Measurements from ENCODE around the gene PCNX2.

PCNX2 gene

DNA sequence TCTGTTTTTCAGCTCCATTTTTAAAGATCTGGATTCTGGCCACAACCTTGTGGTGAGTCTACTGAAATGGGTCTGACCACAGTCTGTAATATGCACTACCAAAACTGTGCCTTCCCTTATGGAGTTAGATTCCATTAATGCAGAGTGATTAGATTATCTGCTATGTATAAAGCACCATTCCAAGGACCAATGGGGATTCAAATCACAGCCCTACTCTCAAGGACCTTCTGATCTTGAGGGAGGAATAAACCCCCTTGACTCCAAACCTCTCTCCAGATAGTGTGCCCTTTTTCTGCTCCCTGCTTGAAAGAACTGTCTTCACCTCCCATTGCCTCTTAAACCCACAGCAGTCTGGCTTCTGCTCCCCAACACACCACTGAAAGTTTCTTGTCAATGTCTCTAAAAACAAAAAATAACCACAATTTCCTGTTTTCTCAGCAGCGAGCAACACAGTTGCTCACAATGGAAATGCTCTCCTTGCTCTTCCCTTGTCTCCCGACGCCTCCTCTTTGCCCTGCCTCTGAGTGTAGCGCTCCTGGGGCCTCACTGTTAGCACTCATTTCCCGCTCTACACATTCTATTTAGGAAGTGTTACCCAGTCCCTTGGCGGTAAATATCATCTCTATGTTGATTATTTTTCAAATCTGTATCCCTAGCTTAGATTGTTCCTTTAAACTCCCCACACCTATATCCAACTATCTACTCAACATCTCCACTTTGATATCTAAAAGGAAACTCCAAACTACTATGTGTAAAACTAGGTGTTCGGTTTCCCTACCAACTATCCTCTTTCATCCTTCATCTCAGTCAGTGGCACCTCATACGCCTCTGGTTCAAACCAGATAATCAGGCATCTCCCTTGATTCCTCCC is 13.6 kb downstream of the PCNX2 start:
- peak; percentile 70 for DNase-seq
- in situ Hi-C loops (cut with HindIII; ENCODE audit: low pct_ligation_motif_present, low sequenced_read_pairs) = no loop called here
- Histone ChIP-seq H3K27me3 (replicated peaks) (no peaks in the 10 kb centered on the region), H3K27ac (no peak overlapping the region), H3K4me3 (ENCODE audit: low read depth, low read length) (no peak overlapping the region), H3K36me3 (replicated peaks) (no peaks in the 10 kb centered on the region)
- TF ChIP-seq, protein P1, sequence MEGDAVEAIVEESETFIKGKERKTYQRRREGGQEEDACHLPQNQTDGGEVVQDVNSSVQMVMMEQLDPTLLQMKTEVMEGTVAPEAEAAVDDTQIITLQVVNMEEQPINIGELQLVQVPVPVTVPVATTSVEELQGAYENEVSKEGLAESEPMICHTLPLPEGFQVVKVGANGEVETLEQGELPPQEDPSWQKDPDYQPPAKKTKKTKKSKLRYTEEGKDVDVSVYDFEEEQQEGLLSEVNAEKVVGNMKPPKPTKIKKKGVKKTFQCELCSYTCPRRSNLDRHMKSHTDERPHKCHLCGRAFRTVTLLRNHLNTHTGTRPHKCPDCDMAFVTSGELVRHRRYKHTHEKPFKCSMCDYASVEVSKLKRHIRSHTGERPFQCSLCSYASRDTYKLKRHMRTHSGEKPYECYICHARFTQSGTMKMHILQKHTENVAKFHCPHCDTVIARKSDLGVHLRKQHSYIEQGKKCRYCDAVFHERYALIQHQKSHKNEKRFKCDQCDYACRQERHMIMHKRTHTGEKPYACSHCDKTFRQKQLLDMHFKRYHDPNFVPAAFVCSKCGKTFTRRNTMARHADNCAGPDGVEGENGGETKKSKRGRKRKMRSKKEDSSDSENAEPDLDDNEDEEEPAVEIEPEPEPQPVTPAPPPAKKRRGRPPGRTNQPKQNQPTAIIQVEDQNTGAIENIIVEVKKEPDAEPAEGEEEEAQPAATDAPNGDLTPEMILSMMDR (IDR thresholded peaks at IDR 0.05; ENCODE audit: low read depth, low read length, missing control alignments) = no peak

DNA sequence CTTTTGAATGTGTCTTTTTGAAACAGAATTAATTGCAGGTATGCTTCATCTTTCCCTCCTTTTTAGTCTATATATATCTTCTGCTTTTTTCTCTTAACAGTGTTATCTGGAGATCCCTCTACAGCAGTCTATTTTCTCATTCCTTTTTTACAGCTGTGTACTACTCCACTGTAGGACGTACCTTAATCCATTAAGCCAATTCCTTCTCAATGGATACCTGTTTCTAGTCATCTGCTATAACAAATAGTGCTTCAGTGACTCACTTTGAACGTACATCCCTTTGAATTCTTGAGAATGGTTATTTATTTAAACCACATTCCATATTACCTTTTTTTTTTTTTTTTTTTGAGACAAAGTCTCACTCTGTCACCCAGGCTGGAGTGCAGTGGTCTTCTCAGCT is 15.6 kb downstream of the PCNX2 start:
- no peak for DNase-seq
- in situ Hi-C loops (cut with HindIII; ENCODE audit: low pct_ligation_motif_present, low sequenced_read_pairs) = no loop called here
- Histone ChIP-seq H3K36me3 (replicated peaks) (no peaks in the 10 kb centered on the region), H3K4me3 (ENCODE audit: low read depth, low read length) (no peak overlapping the region), H3K27me3 (replicated peaks) (no peaks in the 10 kb centered on the region), H3K27ac (no peak overlapping the region)
- TF ChIP-seq, protein P1 (IDR thresholded peaks at IDR 0.05; ENCODE audit: low read depth, low read length, missing control alignments) = no peak

DNA sequence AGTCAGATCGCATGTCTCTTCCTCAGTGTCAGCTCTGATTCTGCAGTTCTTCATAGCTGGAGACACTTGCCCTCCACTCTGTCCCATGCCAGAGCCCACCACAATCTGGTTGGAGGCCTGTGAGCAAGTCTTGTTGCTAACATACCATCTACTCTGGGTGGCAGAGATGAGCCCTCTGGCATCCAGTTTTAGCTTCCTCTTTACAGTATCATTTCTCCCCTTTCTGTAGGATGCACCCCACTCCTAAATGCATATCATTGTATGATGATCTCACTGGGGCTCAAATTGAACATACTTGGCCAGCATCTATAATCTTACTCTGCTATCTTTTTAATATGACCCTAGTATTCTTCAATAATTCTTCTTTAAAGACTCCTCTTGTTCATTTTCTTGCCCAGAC is 16.9 kb downstream of the PCNX2 start:
- in situ Hi-C loops (cut with HindIII; ENCODE audit: low pct_ligation_motif_present, low sequenced_read_pairs) = no loop called here
- TF ChIP-seq, protein P1 (IDR thresholded peaks at IDR 0.05; ENCODE audit: low read depth, low read length, missing control alignments) = no peak
- Histone ChIP-seq H3K27me3 (replicated peaks) (no peaks in the 10 kb centered on the region), H3K27ac (no peak overlapping the region), H3K36me3 (replicated peaks) (no peaks in the 10 kb centered on the region), H3K4me3 (ENCODE audit: low read depth, low read length) (no peak overlapping the region)
- no peak for DNase-seq

DNA sequence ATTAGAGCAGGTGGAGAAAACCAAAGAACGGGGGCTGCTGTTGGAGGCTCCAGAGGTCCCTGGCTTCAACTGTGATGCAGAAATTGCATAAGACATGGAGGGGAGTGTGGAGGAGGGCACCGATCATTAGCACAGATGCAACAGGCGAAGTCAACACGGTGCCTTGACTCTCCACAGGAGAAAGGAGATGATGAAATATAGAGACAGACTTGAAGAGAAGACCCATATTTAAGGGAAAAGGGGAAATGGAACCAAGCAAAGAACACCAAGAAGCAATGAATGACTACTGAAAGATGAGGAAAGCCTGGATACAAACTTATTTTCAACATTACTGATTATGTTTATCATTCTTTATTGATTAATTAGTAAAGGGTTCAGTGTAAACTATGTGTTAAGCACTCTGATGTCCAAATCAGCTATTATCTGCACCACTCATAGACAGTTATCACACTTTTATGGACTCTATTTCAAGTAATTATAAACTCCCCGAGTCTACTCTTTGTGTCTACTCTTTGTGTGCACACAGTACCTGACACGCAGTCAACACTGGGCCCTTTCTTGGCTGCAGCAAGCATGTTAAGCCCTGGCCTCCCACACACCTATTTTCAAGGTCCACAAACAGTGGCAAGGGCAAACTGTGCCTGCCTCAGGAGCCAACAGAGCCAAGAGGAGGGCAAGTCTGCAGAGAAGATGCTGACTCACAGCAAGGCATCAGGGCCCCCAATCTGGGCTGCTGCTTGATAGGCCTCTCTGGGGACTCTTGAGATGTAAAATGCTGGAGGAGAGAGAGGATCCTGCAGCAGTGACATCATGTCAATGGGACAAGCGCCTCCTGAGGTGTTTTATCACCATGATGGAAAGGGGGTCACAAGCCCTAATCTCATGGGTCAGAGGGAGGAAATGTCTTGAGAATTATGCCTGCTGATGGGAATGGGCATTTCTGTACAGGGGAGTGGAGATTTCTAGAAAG is 17.6 kb downstream of the PCNX2 start:
- Histone ChIP-seq H3K27me3 (replicated peaks) (no peaks in the 10 kb centered on the region), H3K27ac (no peak overlapping the region), H3K36me3 (replicated peaks) (no peaks in the 10 kb centered on the region), H3K4me3 (ENCODE audit: low read depth, low read length) (no peak overlapping the region)
- in situ Hi-C loops (cut with HindIII; ENCODE audit: low pct_ligation_motif_present, low sequenced_read_pairs) = no loop called here
- TF ChIP-seq, protein P1 (IDR thresholded peaks at IDR 0.05; ENCODE audit: low read depth, low read length, missing control alignments) = no peak
- DNase-seq = no peak

DNA sequence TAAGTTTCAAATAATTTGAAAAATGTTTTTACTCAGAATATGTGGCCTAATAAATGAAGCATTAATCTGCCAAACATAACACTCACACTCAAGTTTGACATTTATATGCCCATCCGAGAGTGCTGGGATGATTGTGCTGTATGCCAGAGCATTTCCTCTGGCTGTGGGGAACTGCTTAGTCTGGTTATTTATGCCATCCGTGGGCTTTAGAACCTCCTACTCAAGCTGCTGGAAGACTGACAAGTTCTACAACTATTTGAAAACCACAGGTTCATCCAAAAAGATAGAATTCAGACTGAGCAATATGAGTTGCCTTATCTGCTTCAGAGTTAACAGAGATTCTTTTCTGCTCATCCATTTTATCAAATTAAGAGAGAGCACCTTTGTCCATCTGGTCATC is 25.9 kb downstream of the PCNX2 start:
- Histone ChIP-seq H3K36me3 (replicated peaks) (no peaks in the 10 kb centered on the region), H3K27ac (no peak overlapping the region), H3K27me3 (replicated peaks) (no peaks in the 10 kb centered on the region), H3K4me3 (ENCODE audit: low read depth, low read length) (no peak overlapping the region)
- in situ Hi-C loops (cut with HindIII; ENCODE audit: low pct_ligation_motif_present, low sequenced_read_pairs) = no loop called here
- peak; percentile 33 for DNase-seq
- TF ChIP-seq, protein P1 (IDR thresholded peaks at IDR 0.05; ENCODE audit: low read depth, low read length, missing control alignments) = no peak
